Mucosa of descending colon (tissue), 3 donors: ENCODE measurements around the gene E4F1. TPM values are rescaled to one million over a fixed set of nuclear protein-coding genes. Genes with fewer than 3 reads are reported as not detected.
A peak's percentile ranks its signal among the peaks of the same experiment; 100 is the strongest.

Experiments
- ATAC-seq: fragments of 200-7000 bp; cut with Tn5 transposase; one replicate; pipeline ENCODE4 v1.9.1; 2020; ENCODE audit warnings: mild to moderate bottlenecking, moderate library complexity
- DNase-seq, 3 donors: peaks; one replicate each; pipeline ENCODE4 v3.0.0-alpha.2; 2020
- H3K36me3 ChIP-seq: fragments of 200-600 bp; one replicate; pipeline ENCODE4 v1.8.0; 2021; ENCODE audit warnings: low read depth, mild to moderate bottlenecking
- H3K4me1 ChIP-seq: fragments of 200-600 bp; one replicate; pipeline ENCODE4 v1.8.0; 2021; ENCODE audit warnings: low read depth, mild to moderate bottlenecking
- H3K4me3 ChIP-seq: fragments of 200-600 bp; one replicate; pipeline ENCODE4 v1.8.0; 2021; ENCODE audit warnings: mild to moderate bottlenecking
- H3K9me3 ChIP-seq: fragments of 200-600 bp; one replicate; pipeline ENCODE4 v1.8.0; 2021; ENCODE audit warnings: mild to moderate bottlenecking
- intact Hi-C, 2 donors: fragments of 100-400 bp; cut with DNase I in 1 of 2; cut with micrococcal nuclease in 1 of 2; formaldehyde crosslinking; loops; one replicate each; pipeline versions ENCODE4 v1.11.0 to v1.11.1; 2022; cut with DNase I, micrococcal nuclease
- total RNA-seq, 3 donors: library from RNA; stranded (reverse); fragmentation: NEBNext Ultra II Directional in 2 of 3; extraction: Animal tissue kit (Norgen Biotek cat#: 25700) in 2 of 3; gene quantifications; one replicate each; pipeline versions ENCODE4 v1.2.1 to v1.2.4, GENCODE V29; 2021 to 2023
- TF ChIP-seq, protein P1 (sequence below): fragments of 200-600 bp; IDR thresholded peaks from one replicate; pipeline ENCODE4 v1.8.0; 2022; ENCODE audit warnings: antibody characterized with exemption, mild to moderate bottlenecking
- donor health status: DM: no; HTN: no; CAD: no; lungs with moderate emphysema.
- donor health status: DM: no; HTN: no; CAD: no.
- donor health status: DM: no; HTN: yes; CAD: no.

The E4F1 gene
- total RNA-seq, 3 donors from 2014 or later, result 23.5 to 28.3 (median 24.2) TPM

GRCh38 chr16:2250652-2251295 is 27.4 kb downstream of the E4F1 start:
- ATAC-seq (peak; percentile 26), DNase-seq (peak; percentile 64 to 76 (median 71))
- Histone ChIP-seq H3K9me3 (no peaks in the 10 kb centered on the region), H3K4me3 (peak overlapping the region; percentile 70), H3K36me3 (no peaks in the 10 kb centered on the region), H3K4me1 (peaks cover 14% of the 10 kb centered on the region)
- TF ChIP-seq, protein P1, sequence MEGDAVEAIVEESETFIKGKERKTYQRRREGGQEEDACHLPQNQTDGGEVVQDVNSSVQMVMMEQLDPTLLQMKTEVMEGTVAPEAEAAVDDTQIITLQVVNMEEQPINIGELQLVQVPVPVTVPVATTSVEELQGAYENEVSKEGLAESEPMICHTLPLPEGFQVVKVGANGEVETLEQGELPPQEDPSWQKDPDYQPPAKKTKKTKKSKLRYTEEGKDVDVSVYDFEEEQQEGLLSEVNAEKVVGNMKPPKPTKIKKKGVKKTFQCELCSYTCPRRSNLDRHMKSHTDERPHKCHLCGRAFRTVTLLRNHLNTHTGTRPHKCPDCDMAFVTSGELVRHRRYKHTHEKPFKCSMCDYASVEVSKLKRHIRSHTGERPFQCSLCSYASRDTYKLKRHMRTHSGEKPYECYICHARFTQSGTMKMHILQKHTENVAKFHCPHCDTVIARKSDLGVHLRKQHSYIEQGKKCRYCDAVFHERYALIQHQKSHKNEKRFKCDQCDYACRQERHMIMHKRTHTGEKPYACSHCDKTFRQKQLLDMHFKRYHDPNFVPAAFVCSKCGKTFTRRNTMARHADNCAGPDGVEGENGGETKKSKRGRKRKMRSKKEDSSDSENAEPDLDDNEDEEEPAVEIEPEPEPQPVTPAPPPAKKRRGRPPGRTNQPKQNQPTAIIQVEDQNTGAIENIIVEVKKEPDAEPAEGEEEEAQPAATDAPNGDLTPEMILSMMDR, result no peak
- intact Hi-C loops, result no loop called here

DNA sequence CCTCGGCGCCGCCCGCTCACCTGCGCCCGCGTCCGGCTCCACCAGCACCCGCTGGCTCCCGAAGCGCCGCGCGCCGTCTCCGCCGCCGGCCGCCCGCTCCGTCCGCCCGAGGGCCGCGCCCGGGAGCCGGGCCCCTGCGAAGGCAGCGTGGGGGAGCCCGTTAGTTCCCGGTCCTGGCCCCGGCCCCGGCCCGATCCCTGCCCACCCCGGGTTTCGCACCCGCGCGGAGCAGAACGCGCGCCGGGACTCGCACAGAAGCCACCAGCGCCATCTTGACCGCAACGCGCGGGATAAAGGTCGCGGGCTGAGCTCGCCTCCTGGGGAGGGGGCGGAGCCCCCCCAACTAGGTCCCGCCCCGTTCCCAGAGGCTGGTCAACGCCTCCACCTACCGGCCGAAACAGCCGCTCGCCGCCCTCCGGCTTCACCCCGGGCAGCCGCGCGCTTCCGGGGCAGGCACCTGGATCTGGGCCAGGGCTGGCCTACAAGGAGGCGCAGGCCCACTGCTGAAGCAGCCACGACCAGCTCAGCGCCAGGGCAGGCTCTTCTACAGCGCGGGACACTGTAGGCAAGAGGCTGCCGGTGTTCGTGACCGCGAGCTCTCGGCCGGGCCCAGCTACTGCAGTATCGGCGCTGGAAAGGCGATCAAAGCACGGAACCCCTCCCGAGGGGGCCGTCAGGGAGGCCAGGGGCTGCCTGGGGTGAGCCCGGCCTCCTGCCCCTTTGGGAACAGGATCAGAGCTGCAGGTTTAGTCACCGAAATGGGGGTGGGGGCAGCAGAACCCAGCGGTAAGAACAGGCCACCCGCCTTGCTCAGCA is 28.1 kb downstream of the E4F1 start, which contains the start of gene ECI1:
TSS of gene ECI1 (minus strand) at position 292 of the 816 bp plus-strand sequence. CDS start at position 271, 21 bp downstream.
- peak within 1 kb of the TSS; percentile 70 for H3K4me3 ChIP-seq
- TF ChIP-seq, protein P1, result peak; percentile 77
- H3K9me3 ChIP-seq, result no peaks in the 10 kb centered on the region
- ATAC-seq (peak; percentile 98), DNase-seq (peak; percentile 97 to 99 (median 98))
- H3K4me1 ChIP-seq, result peaks cover 14% of the 10 kb centered on the region
- intact Hi-C loops, result no loop called here
- H3K36me3 ChIP-seq, result no peaks in the 10 kb centered on the region

DNA sequence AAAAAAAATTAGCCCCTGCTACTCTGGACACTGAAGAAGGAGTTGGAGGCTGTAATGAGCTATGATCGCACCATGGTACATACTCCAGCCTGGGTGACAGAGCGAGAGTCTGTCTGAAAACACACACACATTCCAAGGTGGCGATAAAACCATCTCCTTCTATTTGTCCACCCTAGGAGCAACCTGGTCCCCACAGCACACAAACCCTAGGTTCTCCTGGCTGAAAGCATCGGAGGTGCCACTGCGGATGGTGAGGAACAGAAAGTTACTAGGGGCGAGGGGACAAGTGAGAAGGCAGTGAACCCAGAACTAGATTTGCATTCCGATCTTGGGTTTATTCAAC is 29.4 kb downstream of the E4F1 start:
- DNase-seq (no peak), ATAC-seq (no peak)
- intact Hi-C loops, result no loop called here
- no peaks in the 10 kb centered on the region for H3K9me3 ChIP-seq
- peaks cover 7% of the 10 kb centered on the region for H3K36me3 ChIP-seq
- peaks cover 14% of the 10 kb centered on the region for H3K4me1 ChIP-seq
- no peak overlapping the region for H3K4me3 ChIP-seq
- TF ChIP-seq, protein P1, result no peak

DNA sequence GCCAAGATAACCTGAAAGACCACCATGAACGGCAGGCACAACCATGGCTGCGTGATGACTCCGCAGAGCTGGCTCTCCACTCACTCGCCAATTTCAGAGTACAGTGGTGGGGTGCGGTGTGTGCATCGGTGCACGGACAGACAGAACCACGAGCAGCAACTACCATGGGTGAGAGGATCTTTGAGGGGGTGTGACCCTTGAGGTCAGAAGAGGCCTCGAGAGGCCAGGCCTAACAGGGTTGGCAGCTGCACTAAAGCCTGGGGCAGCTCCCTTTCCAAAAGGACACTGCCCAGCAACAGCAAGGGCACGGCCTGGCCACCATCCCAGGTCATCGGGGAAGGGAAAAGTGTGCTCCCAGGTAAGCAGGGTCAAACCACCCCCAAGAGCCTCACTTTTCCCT is 29.9 kb downstream of the E4F1 start:
- TF ChIP-seq, protein P1, result no peak
- peak in 1 of 3 donors; percentile 44 for DNase-seq
- Histone ChIP-seq H3K36me3 (peaks cover 12% of the 10 kb centered on the region), H3K4me1 (peaks cover 14% of the 10 kb centered on the region), H3K4me3 (no peak overlapping the region), H3K9me3 (no peaks in the 10 kb centered on the region)
- ATAC-seq, result no peak
- intact Hi-C loops, result no loop called here

GRCh38 chr16:2256531-2257140 is 33.2 kb downstream of the E4F1 start:
- Histone ChIP-seq H3K4me3 (no peak overlapping the region), H3K4me1 (peaks cover 10% of the 10 kb centered on the region), H3K36me3 (peaks cover 27% of the 10 kb centered on the region), H3K9me3 (no peaks in the 10 kb centered on the region)
- ATAC-seq (no peak), DNase-seq (no peak)
- intact Hi-C loops, result no loop called here
- TF ChIP-seq, protein P1, result no peak
